DMS153 (cell line): ENCODE results near the gene GSTM3.
"Not testable (repeated sequence)": the region's sequence is repeated elsewhere in the genome, so short reads cannot be mapped to it uniquely, and the experiment has no call there.

Experiments used
- DNase-seq: peaks from one replicate; lab custom pipeline; 2025; lab: John Stamatoyannopoulos, UW

The GSTM3 gene

DNA sequence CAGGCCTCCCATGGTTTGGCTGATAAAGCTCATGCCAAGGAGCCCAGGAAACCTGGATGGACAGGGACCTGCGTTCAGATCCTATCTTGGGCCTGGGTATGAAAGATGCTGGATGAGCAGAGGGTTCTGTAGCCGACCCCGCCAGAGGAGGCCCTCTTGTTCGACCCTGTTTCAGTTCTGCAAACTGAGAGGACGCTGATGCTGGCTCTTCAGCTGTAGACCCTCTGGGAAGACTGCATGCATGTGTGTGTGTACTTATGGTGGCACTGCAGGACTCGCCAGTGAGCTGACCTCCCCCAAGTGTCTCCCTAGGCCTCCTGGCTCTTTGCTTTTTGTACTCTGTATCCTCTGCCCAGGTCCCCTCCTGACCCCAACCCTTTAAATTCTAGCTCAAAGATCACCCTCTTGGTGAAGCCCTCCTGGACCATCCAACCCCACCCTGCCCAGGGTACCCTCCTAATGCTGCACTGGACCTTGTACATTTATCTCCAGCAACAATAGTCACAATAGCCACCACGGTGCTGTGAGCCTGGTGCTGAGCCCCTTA is 21.3 kb upstream of the GSTM3 start:
- no peak for DNase-seq

GRCh38 chr1:109761227-109762038 is 20.6 kb upstream of the GSTM3 start:
- no peak for DNase-seq

DNA sequence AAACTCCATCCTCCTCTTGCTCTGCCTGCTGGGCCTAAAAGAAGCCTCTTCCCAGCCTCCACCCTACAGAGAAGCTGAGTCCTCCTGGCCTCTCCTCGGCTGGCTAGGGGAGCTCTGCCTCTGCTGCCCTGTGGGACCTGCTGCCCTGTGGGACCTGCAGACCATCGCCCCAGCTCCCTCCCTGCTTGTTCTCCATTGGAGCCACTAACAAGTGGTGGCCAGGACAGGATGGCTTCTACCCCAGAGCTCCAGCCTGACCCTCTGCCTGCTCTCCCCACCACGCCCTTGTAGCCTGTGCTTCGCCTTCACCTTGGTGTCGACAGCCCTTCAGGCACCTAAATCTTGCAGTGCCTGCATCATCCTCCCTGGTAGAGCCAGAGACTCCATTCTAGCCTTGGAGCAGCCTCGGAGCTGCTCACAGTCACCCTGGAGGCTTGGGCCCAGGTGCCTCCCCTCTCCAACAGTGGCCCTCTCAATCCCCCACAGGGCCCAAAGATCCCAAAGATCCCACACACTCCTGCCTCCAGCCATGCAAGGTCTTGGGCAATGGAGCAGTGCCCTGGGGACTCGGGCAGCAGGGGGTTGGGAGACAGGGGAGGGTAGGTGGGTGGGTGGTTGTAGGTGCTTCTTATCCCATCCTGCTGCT is 19.9 kb upstream of the GSTM3 start:
- no peak for DNase-seq

GRCh38 chr1:109759513-109760334 is 18.9 kb upstream of the GSTM3 start:
- no peak for DNase-seq

DNA sequence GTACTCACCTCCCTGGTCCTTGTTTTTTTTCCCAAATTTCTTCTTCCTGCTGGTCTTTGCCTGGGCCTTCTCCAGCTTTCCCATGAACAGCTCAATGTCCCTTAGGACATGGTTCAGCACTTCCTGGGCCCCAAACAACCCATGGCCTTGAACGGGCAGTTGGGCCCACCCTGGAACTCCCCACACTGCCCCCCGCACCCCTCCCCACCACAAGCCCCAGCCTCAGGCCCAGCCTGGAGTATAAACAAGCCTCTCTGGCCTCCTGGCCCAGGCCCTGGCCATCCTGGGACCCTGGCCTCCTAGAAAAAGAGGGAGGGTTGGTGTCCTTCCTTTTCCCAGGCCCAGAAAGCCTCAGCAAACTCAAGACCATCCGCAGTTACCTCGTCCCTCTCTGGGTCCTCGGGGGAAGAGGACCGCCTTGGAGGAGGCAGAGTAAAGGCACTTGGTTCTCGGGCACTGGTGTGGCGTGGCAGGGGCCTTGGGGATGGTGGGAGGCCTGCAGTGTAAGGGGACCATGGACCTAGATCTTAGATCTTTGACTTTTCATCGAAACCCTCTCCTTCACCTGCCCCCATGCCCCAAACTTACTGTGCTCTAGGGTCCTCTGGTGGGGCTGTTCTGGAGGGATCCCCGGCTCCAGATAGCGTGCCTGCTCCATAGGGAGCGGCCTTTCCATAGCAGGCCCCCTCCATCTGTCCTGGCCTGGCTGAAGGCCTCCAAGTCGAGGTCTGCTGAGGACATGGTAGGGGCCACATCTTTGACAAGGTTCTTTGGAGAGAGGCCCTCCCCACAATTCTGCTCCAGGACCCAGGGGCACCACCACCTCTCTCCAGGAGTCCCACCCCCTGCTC is 17.3 kb upstream of the GSTM3 start:
- DNase-seq, result no peak

GRCh38 chr1:109756848-109757521 is 16.1 kb upstream of the GSTM3 start:
- no peak for DNase-seq

DNA sequence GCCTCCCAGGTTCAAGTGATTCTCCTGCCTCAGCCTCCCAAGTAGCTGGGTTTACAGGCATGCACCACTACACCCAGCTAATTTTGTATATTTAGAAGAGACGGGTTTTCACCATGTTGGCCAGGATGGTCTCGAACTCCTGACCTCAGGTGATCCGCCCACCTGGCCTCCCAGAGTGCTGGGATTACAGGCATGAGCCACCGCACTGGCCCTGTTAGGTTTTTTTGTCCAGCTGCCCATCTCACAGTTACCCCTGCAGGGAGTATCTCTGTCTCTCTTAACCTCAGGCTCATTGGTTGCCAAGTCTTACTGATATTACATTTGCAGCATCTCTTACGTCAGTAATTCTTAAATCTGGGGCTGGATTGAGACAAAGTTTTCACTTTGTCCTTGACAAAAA is 15.5 kb upstream of the GSTM3 start:
- DNase-seq, result not testable (repeated sequence)

DNA sequence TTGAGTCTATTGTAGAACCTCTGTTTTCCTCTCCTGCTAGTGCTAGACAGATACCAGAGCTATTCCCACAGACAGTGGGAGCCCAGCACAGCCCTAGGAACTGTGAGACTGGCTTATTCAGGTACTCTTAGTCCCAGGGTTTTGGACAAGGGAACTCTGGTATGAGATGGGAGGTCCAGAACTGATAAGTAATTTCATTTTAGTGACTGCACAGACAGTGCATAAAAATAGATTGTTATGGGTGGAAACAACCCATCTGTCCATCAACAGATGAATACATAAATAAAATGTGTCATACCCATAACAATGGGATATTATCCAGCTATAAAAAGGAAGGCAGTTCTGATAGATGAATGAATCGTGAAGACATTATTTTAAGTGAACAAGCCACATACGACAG is 13.9 kb upstream of the GSTM3 start:
- no peak for DNase-seq

- DNase-seq, result no peak
Measured at GRCh38 chr1:109751531-109752260, 10.9 kb upstream of the GSTM3 start.

DNA sequence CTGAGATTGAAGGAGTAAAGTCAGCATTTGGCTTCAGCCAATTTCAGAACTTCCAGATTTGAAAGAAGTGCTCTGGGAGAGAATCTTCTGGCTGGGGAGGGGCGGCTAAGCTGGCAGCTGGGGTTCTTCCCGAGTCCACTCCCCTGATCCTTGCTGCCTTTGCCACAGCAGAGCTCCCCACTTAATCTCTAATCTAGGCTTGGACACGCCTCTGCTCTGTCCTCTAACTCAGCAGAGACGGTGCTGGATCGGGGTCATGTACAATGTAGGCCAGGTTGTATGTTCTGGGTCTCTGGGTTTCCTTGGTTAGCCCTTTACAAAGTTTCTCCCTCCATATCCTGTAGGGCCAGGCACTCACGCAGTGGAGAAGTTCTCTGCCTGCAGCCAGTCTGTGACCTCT is 10.1 kb upstream of the GSTM3 start:
- DNase-seq, result no peak

- DNase-seq, result no peak
Measured at GRCh38 chr1:109750241-109750882, 9.5 kb upstream of the GSTM3 start.

DNA sequence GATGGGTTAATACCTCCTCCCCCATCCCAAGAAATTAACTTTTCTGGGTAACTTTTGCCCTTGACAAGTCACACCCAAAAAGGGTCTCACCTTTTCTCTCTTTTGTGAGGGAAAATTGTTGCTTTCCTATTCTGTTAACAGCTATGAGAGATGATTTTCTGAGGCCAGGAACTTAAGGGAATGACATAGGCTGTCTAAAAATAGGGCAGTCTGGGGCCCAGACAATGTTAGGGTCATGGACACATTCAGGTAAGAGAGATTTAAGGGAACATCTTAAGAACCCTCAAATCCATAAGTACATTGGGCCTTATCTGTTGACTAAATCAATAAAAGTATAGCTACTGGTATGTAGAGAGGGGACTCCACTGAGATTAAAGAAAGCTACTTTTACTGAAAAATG is 8.4 kb upstream of the GSTM3 start:
- DNase-seq, result no peak

- DNase-seq, result not testable (repeated sequence)
Measured at GRCh38 chr1:109748311-109748710, 7.5 kb upstream of the GSTM3 start.

GRCh38 chr1:109739738-109740614 is 862 bp downstream of the GSTM3 start:
- peak; percentile 63 for DNase-seq

DNA sequence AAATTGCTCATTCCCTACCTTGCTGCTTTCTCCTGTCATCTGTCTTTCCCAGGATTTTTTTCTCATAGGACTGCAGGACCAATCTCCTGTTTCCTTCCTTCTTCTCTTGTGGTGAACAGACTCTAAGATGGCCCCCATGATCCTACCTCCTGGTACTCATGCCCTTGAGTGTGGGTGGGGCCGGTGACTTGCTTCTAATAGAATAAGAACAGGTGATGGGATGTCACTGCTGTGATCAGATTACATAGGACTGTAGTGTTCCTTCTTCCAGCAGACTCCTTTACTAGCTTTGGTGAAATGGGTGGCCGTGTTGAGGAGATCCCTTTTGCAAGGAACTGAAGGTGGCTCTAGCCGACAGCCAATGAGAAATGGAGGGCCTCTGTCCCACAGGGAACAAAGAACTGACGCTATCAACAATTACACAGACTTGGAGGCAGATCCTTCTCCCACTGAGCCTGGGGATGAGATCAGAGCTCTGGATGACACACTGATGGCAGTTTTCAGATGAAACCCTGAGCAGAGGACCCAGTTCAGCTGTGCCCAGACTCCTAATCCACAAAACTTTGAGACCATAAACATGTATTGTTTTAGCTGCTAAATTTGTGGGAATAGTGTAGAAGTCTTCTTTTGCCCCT is 7.5 kb downstream of the GSTM3 start:
- DNase-seq, result no peak

DNA sequence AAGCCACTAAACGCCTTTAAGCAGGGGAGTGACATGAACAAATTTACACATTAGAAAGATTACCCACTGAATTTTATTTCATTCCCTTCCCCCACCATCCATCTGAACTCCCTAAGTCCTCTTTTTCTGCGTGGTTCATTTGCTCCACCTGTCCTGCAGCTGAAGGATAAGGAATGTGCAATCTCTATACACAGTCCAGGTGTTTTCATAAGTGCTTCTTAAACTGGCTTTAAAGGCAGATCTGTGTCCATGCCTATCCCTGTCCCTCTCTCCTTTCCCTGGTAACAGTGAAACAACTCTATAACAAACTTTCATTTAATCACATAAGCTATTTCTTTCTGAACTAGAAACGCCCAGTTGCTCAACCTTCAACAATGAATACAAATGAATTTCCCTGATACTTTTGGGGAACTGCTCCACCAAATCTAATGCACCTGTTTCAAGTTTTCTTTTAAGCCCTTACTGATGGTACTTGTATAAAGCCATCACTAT is 8.4 kb downstream of the GSTM3 start:
- DNase-seq, result no peak

DNA sequence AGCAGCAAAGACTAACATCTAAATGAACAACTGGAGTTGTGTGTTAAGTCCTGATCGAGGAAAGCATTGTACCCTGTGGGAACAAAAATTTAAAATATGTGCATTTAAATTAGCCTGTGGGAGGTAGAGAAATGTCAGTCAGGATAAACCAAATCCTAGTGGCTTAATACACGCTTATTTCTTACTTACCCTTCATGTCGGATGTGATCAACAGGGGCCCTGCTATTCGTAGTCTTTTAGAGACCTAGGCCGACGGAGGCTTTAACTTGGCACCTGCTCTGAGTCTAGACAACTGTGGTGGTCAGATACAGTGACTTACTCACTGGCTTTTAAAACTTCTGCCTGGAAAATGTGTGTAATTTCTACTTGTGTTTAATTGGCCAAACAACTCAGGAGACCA is 10.2 kb downstream of the GSTM3 start:
- no peak for DNase-seq

DNA sequence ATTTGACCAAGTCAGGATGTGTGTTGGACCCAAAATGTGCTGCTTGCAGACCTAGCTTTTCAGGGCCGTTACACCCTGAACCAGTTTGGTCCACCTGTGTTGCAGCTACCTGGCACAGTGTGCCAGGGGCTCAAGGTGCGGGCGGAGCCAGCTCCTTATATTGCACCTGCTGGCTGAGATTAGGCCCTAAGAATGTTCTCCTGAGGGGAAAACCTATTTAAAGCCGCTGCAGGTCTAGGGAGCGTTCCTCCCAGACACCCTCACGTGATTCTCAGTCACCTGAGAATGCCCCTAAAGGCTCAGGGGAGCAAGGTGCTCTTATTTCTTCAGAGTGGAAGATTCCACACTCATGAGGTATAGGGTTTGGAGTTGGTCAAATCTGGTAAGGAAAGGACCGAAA is 12.0 kb downstream of the GSTM3 start:
- no peak for DNase-seq
